H1 (cell line): ENCODE measurements around the gene PA2G4. TPM values are rescaled to one million over a fixed set of nuclear protein-coding genes. Genes with fewer than 3 reads are reported as not detected.

Source experiments
- BCL11A ChIP-seq, 2 experiments: IDR thresholded peaks; one replicate each; pipeline ENCODE4 v1.6.1; 2011; ENCODE audit warnings: low read depth in 2 of 2, low read length in 2 of 2, mild to moderate bottlenecking in 2 of 2
- BRCA1 ChIP-seq: IDR thresholded peaks from 2 replicates; pipeline ENCODE4 v1.6.1; 2012; ENCODE audit warnings: low read depth, low read length, improper control_type of control experiment
- CHD2 ChIP-seq: IDR thresholded peaks from 2 replicates; pipeline ENCODE4 v1.6.1; 2012; ENCODE audit warnings: low read length, improper control_type of control experiment
- CHD7 ChIP-seq: fragments of 300-600 bp; sonication (generic); IDR thresholded peaks from 2 replicates; pipeline ENCODE4 v1.7.1; 2012; ENCODE audit warnings: low read length, moderate library complexity, mild to moderate bottlenecking, inconsistent platforms; ENCODE audit not compliant: insufficient replicate concordance
- JUND ChIP-seq: IDR thresholded peaks from 2 replicates; pipeline ENCODE4 v1.6.1; 2011; ENCODE audit warnings: mild to moderate bottlenecking, improper control_type of control experiment, low read length
- RXRA ChIP-seq: IDR thresholded peaks from 2 replicates; pipeline ENCODE4 v1.6.1; 2011; ENCODE audit warnings: low read depth, mild to moderate bottlenecking, low read length, moderate library complexity; ENCODE audit not compliant: insufficient read depth
- SRF ChIP-seq: IDR thresholded peaks from 2 replicates; pipeline ENCODE4 v1.6.1; 2011; ENCODE audit warnings: mild to moderate bottlenecking, low read depth, low read length, moderate library complexity
- TCF12 ChIP-seq: IDR thresholded peaks from 2 replicates; pipeline ENCODE4 v1.6.1; 2011; ENCODE audit warnings: low read depth, mild to moderate bottlenecking, low read length
- polyA plus RNA-seq, 7 experiments: library from polyadenylated mRNA; depleted of rRNA in 3 of 7; stranded (reverse) in 5 of 7; unstranded in 2 of 7; fragments of >200 nt in 5 of 7; fragments of 200-250 nt in 2 of 7; gene quantifications; 1 replicate in 5 of 7; 2 replicates in 1 of 7; 4 replicates in 1 of 7; pipeline versions ENCODE4 v1.2.1 to v1.2.3, GENCODE V29; 2011 to 2013; ENCODE audit warnings: missing spikeins in 2 of 7, mixed read lengths in 2 of 7
- total RNA-seq: library from RNA; stranded (reverse); fragmentation: NEBNext Ultra II Directional; extraction: Animal tissue kit (Norgen Biotek cat#: 25700); gene quantifications from 2 replicates; pipeline ENCODE4 v1.2.1, GENCODE V29; 2021

The PA2G4 gene
- total and polyA plus RNA-seq, 2 of the 8 experiments (the other 6 are each of a cell fraction or from before 2014, with no cell fraction given), result 159 to 242 TPM

DNA sequence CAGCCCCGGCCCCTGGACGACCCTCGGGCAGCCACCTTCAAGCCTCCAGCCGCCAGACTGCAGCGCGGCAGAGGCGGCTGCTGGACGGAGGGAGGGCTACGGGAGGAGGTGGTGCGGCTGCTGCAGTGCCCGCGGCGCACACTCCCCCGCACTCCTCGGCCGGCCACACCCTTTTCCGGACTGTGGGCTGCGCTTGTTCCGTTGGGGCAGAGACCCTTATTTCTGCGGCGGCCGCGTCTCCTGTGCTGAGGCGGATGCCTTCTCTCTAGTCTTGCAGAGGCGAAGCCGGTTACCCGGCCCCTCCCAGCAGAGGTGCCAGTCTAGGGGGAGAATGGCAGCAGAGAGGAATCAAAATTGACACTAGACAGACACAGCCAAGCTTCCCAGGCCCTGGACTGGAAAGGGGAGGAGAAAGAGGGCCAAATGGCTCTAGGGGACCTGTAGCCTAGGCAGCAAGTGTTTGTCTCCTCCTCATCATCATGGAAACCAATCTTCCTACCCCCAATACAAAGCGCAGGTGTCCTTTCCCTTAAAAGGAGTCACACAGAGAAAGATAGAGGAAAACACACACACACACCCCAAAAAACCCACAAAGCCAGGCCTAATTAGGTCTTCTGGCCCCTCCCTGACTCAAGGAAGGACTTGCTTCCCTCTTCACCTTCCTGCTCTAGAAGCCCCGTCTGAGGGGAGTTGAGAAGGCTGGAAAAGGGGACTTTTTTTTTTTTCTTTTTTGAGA is 25.0 kb downstream of the PA2G4 start (continued):
- no peak; the same call in 1 of the 2 replicates for TF ChIP-seq SRF
- no peak for TF ChIP-seq CHD7
- TF ChIP-seq TCF12, result no peak
- TF ChIP-seq BRCA1, result no peak
- no peak for TF ChIP-seq BCL11A (IDR thresholded peaks at IDR 0.05; ENCODE audit: low read depth in 2 of 2, low read length in 2 of 2)
- TF ChIP-seq CHD2, result no peak
- no peak for TF ChIP-seq RXRA
- TF ChIP-seq JUND, result no peak
- TF ChIP-seq, all 59 proteins: peak for 4
